Measurements from ENCODE around the gene TAPT1. TPM values are rescaled to one million over a fixed set of nuclear protein-coding genes. Genes with fewer than 3 reads are reported as not detected.

The TAPT1 gene
- total RNA-seq, 2 experiments from 2014 or later, result 31.9 to 34.3 TPM

Other genes with a start within 250 kb of the TAPT1 start
- gene PROM1, start 142.4 kb downstream of the TAPT1 start, total RNA-seq, result not detected

All from activated CD8-positive, alpha-beta T cell treated with anti-CD3 and anti-CD28 coated beads, Interleukin-2, amount 10 ng/mL, durations not matched to agents 7 days and 5 days (primary cell).